Stimulated activated CD8-positive, alpha-beta memory T cell treated with anti-CD3 and anti-CD28 coated beads, Interleukin-15, amount 100 ng/mL, for 1 hour (primary cell): ENCODE results near the gene PLA2G6.
"Not testable (repeated sequence)": the region's sequence is repeated elsewhere in the genome, so short reads cannot be mapped to it uniquely, and the experiment has no call there.

Experiments
- DNase-seq: peaks from one replicate; pipeline ENCODE4 v3.0.0-alpha.2; 2020; ENCODE audit warnings: low read depth

The PLA2G6 gene

DNA sequence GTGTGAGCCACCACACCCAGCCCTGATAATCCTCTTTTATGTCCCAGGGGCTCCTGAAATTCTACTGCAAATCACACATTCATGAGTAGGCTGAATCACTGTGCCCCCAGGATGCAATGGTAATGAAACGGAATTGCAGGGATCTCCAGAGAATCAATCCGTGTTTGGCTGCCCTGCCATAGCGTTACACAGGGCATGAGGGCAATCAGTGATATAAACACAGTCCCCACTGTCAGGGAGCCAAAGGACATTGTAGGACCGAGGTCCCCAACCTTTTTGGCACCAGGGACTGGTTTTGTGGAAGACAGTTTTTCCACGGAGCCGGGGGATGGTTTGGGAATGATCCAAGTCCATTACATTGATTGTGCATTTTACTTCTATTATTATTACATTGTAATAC is 9.0 kb upstream of the PLA2G6 start:
- DNase-seq: no peak

DNA sequence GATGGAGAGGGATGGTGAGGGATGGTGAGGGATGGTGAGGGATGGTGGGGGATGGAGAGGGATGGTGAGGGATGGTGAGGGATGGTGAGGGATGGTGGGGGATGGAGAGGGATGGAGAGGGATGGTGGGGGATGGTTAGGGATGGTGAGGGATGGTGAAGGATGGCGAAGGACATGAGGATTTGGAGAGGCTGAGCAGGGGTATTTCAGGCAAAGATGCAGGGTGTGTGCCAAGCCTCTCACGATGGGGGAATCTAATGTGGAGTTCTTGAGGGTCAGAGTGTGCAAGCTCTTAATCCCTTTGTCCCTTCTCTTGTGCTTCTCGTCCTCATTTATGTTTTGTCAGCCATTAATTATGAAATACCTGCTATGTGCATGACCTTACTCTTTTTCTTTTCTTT is 7.5 kb upstream of the PLA2G6 start:
- no peak for DNase-seq

DNA sequence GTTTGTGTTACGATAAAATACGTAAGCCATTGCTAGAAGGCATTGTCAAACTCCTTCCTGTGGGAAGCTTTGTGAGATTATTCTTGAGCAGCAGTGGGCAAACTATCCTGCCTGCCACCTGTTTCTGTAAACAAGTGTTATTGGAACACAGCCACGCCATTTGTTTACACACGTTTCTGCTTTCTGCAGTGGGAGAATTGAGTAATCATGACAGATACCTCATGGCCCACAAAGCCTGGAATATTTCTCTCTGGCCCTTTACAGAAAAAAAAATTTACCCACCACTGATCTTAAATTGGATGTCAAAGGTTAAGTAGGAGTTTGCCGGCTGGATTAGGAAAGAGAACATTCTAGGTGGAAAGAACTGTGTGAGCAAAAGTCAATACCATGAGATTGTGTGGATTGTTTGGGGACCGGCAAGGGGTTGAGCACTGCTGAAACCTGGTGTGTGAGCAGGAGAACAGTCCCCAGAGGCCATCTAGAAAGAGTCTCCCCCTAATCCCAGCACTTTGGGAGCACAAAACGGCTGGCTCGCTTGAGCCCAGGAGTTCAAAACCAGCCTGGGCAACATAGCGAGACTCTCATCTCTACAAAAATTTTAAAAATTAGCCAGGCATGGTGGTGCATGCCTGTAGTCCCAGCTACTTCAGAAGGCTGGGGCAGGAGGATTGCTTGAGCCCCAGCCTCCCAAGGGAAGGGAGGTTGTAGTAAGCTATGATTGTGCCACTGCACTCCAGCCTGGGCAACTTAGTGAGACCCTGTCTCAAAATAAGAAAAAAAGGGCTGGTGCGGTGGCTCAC is 6.0 kb upstream of the PLA2G6 start:
- no peak for DNase-seq

DNA sequence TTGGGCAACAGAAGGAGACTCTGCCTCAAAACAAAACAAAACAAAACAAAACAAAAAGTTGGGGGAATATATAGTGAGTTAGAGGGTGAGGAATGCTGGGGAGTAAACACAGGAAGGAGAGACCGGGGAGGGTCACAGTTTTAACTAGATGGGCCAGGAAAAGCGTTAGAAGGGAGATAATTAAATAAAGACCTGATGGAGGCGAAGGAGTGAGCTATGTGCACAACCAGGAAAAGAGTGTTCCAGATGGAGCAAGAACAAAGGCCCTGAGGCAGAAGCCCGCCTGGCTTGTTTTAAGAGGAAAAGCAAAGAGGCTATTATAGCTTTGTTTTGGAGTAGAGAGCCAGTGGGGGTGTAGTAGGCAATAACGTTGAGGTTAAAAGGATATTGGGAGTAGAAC is 4.8 kb upstream of the PLA2G6 start:
- DNase-seq: no peak

DNA sequence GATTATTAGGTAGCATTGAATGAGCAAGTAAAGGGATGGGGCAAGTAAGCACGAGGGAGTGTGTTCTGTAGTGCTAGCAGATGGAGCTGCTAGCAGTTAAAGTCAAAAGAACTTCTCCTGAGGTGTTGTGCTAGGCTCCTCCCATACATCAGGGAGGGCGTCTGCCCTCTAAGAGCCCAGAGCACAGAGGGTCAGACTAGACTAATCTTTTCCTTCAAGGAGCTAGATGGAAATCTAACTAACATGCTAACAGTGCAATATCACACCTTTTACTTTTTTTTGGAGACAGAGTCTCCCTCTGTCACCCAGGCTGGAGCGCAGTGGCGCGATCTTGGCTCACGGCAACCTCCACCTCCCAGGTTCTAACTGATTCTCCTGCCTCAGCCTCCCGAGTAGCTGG is 3.2 kb upstream of the PLA2G6 start:
- no peak for DNase-seq

DNA sequence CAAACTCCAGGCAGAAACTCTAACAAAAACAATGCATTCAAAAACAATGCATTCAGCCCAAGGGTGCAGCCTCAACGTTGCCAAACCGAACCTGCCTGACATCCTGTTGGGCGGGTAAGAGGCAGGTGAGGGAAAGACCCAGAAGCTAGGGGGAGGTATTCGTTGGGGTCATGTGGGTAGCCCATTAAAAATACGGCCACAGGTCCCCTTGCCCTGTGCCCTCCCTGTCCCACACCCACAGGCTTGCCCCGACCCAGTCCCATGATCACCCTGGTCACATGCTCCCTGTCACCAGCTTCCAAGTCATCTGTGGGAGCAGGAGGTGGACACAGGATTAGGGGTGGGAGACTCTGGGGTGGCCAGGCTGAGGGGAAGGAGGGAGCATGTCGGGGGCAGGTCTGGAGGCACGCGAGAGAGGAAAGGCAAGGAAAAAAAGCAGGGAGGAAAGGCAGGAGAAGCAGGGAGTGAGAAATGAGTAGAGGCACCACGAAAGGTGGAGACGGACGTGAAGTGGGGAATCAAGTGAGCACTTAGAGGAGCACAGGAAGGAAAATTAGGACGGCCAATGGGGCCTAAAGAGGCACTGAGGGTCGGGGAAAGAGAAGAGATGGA is 683 bp downstream of the PLA2G6 start:
- DNase-seq: no peak

DNA sequence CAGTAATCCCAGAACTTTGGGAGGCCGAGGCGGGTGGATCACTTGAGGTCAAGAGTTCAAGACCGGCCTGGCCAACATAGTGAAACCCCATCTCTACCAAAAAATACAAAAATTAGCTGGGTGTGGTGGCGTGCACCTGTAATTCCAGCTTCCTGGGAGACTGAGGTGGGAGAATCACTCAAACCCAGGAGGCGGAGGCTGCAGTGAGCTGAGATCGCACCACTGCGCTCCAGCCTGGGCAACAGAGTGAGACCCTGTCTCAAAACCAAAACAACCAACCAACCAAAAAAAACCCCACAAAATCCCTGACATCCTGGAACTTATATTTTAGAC is 3.1 kb downstream of the PLA2G6 start:
- DNase-seq: not testable (repeated sequence)

DNA sequence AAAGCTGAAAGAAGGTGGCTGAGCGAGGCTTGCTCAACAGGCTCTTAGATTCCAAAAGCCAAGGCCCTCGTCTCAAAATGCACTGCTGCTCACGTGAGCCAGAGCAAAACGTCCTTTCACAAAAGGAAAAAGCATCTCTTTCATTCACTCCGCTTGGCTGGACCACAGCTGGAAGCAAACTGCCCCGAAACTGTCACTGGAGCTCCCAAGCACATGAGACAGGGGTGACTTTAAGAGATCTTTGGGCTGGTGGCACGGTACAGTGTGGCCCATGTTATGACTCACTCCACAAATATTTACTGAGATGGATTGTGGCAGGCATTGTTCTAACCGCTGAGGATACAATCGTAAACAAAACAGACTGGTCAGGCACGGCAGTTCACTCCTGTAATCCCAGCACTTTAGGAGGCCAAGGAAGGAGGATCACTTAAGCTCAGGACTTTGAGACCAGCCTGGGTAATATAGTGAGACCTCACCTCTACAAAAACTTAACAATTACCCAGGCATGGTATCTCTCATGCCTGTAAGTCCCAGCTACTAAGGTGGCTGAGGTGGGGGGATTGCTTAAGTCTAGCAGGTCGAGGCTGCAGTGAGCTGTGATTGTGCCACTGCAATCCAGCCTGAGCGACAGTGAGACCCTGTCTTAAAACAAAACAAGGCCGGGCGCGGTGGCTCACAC is 3.6 kb downstream of the PLA2G6 start:
- no peak for DNase-seq

DNA sequence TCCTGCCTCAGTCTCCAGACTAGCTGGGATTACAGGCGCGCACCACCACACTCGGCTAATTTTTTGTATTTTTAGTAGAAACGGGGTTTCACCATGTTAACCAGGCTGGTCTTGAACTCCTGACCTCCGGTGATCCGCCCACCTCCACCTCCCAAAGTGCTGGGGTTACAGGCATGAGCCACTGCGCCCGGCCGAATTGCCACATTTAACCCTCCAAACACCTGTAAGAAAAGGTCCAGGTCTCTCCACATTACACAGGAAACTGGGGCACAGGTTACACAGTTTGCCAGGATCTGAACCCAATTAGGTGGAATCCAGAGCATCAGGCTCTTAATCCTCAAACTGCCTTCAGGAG is 4.1 kb downstream of the PLA2G6 start:
- not testable (repeated sequence) for DNase-seq

DNA sequence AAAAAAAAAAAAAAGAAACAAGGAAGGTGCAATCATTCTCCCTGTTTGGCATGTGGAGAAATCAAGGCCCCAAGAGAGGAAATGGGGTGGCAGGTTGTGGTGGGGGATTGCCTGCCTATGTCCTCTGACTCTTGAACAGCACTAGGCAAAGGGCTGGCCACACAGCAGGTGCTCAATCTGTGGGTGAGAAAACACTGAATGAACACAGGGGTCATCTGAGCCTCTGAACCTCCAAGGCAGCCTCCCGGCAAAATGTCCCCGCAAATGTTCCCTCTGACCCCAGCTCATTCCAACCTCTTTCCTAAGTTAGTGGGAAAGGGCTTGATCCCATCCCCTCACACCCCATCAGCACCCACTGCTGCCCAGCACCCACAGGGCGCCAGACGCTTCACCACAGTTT is 4.6 kb downstream of the PLA2G6 start:
- DNase-seq: no peak

DNA sequence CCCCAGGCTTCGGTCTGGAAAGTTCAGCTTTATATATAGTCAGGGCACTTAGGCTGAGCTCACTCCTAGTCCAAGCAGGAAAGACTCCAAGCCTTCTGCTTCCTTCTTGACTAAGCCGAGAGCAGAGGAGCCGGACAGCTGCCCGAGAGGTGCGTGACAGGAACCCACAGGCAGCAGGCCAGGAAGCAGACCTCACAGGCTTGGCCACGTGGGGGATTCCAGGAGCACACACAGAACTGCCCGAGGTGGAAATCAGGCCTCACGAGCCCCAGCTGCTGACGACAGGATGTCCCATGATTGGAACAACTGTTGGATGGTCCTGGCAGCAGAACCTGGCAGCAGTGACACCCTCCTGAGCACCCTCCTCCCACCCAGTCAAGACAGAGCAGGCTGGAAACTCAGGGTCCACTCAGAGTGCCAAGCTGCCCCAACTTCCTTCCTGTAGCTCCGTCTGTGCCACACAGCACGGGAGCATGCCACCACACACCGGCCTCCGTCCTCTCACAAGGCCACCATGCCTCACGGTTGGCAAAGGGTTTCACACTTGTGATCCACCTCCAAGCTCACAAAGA is 5.4 kb downstream of the PLA2G6 start:
- no peak for DNase-seq

DNA sequence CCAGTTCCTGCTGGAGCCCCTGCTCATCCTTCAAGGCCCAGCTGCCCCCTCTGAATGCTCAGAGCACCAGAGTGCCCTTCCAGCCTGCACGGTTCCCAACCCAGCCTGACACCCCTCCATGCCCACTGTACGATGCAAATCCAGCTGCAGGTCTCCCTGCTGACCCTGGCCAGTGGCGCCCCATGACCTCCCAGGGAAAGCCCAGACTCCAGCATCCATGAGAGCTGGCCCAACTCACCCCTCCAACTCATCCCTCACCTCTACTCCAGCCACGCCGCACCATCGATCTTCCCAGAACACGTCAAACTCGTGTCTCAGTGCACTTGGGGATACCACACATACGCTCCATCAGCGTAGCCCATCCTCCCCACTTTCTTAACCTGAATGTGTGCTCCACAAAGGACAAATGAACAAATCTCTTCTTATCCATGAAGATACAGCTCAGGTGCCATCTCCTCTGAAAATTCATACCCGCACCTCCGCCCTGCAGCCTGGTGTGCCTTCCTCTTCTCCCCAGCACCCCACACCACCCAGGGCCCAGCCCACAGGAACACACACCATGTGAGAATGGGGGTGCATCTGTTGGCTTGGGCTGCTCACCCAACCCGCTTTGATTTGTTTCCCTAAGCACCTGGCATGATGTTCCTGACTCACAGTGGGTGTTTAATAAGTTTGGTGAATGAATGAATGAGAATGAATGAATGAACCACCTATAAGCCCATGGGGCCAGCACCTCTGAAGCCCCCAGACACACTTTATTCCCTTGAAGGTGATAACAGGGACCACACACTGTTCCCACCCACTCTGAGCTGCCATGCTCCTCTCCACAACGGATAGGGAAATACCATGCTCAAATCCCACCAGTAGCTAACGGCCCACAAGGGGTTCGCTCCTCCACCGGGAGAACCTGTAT is 6.2 kb downstream of the PLA2G6 start:
- DNase-seq: no peak

DNA sequence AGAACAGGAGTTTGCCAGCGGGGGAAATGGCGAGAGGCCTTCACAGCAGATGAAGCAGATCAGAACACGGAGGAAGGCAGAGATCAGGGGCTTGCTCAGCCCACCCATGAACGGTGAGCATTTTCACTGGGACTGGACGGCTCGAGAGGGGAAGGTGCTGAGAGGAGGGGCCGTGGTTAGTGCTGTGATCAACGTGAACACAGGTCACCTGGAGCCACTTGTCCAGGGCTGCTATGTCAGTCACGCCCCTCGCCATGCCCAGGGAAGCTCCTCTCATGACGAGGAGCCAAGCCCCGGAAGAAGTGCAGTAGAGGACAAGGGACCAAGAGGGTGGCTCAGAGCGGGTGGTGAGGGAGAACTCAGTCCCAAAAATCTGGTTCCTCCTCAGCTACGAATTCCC is 7.0 kb downstream of the PLA2G6 start:
- DNase-seq: no peak

DNA sequence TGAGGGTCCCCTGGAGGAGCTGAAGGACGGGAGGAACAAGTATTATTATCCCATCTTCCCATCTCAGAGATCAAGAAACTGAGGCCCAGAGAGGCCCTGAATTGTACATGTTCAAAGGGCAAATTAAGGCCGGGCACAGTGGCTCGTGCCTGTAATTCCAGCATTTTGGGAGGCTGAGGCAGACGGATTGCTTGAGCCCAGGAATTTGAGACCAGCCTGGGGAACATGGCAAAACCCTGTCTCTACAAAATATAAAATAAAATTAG is 8.1 kb downstream of the PLA2G6 start:
- DNase-seq: no peak

DNA sequence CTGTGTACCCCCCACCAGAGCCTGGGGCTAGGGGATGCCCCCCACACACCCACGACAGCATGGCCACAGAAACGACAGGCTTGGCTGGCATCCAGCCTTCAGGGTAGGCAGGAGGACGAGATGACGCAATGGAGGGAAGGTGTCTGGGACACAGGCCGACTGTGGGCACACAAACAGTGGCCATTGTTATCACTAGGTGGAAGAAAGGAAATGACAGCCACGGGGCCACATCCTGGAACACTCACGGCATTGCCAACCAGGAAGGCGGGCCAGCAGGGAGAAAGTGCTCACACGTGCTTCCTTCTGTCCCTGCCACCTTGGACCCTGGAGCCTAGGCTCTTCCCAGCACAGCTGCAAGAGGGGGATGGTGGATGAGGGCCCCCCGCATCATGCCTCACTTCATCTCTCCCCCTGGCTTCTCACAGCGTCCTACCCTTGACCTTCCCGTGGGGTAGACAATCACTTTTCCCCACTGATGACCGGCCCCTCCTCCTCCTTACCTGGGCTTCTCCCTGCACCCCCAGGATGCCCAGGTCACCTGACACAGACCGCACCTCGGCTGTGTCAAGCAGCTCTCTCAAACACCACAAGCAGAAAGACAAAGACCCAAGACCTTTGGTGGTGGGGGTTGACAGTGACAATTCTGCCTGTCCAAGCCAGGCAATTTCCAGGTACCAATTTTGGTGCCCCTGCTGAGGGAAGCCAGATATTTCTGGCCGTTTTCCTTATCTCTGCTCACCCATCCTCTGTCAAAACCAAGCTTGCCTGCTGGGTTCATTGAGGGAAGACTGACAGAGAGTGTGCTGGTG is 8.6 kb downstream of the PLA2G6 start:
- DNase-seq: no peak

DNA sequence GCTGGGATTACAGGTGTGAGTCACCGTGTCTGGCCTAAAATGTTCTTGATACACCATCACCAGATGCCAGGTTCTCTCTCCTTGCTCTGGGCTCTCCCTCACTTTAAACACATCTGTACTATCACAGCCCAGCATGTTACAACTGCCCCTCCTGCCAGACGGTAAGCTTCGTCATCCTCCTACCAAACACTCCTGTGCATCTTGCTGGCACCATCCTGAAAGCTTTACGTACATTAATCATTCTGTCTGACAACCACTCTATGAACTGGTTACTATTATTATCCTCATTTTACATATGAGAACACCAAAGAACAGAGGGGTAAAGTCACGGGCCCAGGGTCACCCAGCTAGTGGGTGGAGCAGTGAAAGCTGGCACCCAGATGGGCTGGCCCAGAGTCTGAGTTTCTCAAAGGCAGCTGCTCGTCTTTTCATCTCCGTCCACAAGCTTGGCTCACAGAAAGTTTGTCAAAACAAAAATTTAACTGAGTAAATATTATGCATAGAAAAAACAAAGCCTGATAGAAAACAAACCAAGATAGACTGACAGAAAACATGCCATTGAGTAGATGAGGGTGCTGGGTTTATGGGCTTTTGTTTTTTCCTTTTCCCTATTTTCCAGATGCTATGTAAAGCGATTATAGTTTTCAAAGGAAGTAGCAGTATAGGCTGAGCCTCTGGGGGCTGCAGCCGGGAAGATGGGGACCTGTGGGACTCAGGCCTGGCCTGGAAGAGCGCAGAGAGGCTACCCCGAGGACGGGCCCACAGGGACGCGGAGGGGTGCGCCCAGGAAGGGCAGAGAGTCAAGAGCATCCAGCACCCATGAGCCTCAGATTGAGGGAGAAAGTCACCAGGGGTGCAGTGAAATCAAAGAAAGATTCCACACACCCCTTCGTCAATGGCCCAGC is 9.5 kb downstream of the PLA2G6 start:
- DNase-seq: no peak

DNA sequence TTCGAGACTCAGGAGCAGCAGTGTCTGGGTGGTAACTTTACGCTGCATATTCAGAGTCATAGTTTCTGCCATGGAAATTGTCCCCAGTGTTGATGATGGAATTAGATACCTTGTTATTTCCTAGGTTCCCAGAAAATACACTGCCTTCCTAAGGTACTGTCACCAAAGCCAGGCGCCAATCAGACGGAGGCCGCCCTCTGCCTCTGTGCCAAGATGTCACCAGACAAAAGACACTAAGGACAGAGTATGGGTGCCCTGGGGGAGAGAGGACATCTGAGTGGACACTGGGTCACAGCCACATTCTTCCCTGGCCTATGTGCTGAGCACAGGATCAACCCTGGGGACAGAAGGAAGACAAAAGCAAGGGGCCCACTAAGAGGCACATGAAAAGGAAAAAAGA is 11.2 kb downstream of the PLA2G6 start:
- DNase-seq: no peak

DNA sequence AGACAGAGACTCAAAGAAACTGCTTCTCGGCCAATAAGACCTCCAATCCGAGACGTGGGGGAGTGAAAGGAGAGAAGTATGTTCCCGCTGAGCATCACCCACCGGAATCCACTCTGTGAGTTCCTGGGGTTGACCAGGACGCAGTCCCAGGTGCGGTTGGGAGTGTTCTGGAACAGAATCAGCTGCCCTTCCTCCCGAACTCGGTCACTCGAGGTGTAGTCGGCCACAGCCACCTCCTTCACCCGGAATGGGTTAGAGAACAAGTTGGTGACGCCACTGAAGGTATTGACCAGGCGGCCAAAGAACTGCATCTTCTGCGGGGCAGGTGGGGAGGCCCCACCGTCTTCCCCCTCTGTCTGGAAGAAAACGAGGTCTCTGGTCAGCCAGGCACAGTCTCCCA is 12.5 kb downstream of the PLA2G6 start:
- DNase-seq: no peak

DNA sequence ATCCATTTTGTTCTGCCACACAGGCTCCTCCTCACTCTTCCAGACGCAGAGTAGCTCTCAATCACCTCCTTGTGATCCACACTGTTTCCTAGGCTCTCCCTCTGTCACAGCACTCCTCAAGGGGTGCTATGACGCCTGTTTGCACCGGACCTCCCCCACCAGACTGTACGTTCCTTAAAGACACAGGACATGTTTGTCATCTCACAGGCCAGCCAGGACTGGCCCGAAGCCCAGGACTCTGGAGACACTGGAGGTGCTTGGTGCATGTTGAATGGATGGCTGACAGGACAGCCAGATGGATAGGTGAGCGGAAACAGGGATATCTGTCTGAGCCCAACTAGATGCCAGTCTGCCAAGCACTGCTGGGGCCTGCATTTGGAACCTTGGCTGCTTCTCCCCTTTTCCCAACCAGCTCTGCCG is 13.6 kb downstream of the PLA2G6 start:
- no peak for DNase-seq

DNA sequence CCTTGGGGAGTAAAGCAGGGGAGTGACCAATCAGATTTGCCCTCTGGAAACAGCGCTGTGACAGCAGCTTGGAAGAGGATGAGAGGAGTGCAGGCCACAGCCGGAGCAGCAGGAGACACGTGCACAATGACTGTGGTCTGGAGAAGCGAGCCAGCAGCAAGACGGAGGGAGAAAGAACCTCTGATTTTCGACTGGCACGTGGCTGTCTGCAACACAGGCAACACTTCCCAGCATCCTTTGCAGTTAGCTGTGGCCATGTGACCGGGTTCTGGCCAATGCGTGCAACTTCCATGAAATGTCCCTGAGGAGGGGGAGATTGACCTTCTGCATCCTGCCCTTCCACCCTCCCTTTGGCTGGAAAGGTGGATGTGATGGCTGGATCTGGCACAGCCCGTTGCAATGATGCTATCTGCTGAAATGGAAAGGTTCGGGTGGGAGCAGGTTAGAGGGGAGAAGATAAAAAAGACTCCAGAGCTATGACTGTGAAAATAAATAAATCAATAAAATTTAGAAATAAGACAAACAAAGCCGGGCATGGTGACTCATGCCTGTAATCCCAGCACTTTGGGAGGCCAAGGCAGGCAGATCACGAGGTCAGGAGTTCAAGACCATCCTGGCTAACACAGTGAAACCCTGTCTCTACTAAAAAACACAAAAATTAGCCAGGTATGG is 15.6 kb downstream of the PLA2G6 start:
- DNase-seq: no peak
